ENCODE measurements around the gene ELOVL2. TPM values are rescaled to one million over a fixed set of nuclear protein-coding genes. Genes with fewer than 3 reads are reported as not detected.

The ELOVL2 gene
- total RNA-seq, 6 donors from 2014 or later = 0.10 to 0.54 (median 0.31) TPM; not detected in 3

DNA sequence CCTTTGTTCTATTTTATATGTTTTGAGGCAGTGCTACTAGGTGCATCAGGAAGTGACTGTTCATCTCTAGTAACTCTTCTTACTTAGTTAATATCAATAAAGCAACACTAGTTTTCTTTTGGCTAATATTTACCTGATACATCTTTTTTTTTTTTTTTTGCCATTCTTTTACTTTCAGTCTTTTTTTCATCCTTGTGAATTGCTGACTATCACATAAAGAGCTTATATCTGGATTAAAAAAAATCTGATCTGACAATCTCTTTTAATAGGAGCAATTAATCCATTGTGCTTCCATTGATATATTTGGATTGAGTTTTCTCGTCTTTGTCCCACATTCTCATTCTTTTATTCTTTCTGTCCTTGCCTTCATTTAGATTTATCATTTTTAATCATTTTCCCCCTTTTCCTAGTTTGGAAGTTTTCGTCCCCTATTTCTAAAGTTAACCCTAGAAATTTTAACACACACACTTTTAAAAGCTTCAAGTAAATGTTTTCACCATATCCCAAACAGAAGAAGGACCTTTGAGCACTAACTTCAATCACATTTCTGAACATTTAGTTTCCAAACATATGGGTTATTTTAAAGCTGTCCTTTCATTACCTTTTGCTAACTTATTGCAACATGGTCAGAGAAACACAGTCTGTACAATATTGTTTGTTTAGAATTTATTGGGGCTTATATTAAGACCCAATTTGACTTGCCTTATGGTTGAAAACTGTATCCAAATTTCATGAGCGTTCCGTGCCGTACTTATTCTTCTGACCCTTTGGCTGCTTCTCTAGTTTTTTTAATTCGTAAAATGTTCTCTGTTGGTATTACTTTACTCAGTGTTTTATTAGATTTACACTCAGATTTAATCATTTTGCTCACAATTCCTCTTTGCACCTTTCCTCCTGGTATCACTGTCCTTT is 94.3 kb downstream of the ELOVL2 start:
- TF ChIP-seq, protein P1, sequence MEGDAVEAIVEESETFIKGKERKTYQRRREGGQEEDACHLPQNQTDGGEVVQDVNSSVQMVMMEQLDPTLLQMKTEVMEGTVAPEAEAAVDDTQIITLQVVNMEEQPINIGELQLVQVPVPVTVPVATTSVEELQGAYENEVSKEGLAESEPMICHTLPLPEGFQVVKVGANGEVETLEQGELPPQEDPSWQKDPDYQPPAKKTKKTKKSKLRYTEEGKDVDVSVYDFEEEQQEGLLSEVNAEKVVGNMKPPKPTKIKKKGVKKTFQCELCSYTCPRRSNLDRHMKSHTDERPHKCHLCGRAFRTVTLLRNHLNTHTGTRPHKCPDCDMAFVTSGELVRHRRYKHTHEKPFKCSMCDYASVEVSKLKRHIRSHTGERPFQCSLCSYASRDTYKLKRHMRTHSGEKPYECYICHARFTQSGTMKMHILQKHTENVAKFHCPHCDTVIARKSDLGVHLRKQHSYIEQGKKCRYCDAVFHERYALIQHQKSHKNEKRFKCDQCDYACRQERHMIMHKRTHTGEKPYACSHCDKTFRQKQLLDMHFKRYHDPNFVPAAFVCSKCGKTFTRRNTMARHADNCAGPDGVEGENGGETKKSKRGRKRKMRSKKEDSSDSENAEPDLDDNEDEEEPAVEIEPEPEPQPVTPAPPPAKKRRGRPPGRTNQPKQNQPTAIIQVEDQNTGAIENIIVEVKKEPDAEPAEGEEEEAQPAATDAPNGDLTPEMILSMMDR (IDR thresholded peaks at IDR 0.05) = no peak
- TF ChIP-seq POLR2A (IDR thresholded peaks at IDR 0.05) (no peak), POLR2AphosphoS5 (IDR thresholded peaks at IDR 0.05) (no peak), EP300 (IDR thresholded peaks at IDR 0.05) (no peak)
- no peaks in the 10 kb centered on the region for H3K9me3 ChIP-seq
- ATAC-seq (ENCODE audit: low FRiP score in 2 of 2) (no peak), DNase-seq (no peak)
- H3K4me3 ChIP-seq = no peak overlapping the region
- H3K4me1 ChIP-seq = peaks cover 0 to 5% (median 1%) of the 10 kb centered on the region in 4 donors
- no peak overlapping the region for H3K27ac ChIP-seq
- H3K27me3 ChIP-seq = no peaks in the 10 kb centered on the region
- 90 to 97% methylated on average over 6 of the region's 6 CpGs for WGBS, 2 donors
- no peaks in the 10 kb centered on the region for H3K36me3 ChIP-seq

DNA sequence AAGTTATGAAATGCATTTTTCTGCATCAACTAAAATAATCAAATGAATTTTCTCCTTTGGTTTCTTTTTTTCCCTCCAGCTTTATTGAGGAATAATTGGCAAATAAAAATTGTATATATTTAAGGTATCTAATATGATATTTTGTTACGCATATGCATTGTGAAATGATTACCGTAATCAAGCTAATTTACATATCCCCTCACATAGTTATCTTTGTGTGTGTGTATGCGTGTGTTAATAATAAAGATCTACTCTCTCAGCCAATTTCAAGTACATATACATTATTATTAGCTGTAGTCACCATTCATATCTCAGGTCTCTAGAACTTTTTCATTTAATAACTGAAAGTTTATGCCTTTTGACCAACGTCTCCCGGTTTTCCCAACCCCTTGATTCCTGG is 96.1 kb downstream of the ELOVL2 start:
- H3K36me3 ChIP-seq = no peaks in the 10 kb centered on the region
- 97 to 98% methylated on average over 5 of the region's 5 CpGs for WGBS, 2 donors
- peaks cover 0 to 5% (median 1%) of the 10 kb centered on the region in 4 donors for H3K4me1 ChIP-seq
- no peaks in the 10 kb centered on the region for H3K27me3 ChIP-seq
- no peak for ATAC-seq (ENCODE audit: low FRiP score in 2 of 2)
- no peaks in the 10 kb centered on the region for H3K9me3 ChIP-seq
- no peak for DNase-seq
- no peak for TF ChIP-seq POLR2AphosphoS5 (IDR thresholded peaks at IDR 0.05)
- no peak for TF ChIP-seq EP300 (IDR thresholded peaks at IDR 0.05)
- TF ChIP-seq, protein P1 (IDR thresholded peaks at IDR 0.05) = no peak
- no peak for TF ChIP-seq POLR2A (IDR thresholded peaks at IDR 0.05)
- H3K4me3 ChIP-seq = no peak overlapping the region
- H3K27ac ChIP-seq = no peak overlapping the region

DNA sequence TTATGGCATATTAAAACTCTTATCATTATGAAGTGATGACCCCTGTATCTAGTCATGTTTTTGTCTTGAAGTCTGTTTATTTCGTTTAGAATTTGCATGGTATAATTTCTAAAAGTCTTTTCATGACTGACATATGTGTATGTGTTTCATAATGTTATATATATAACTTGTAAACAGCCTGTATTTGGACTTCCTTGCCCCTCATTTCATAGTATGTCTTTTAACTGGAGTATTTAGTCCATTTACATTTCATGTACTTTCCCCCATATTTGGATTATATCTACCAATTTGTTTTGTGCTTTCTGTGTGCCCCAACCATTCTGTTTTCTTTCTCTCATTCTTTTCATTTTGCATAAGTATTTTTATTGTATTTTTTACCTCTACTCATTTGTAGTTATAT is 98.3 kb downstream of the ELOVL2 start:
- Histone ChIP-seq H3K9me3 (no peaks in the 10 kb centered on the region), H3K4me1 (no peaks in the 10 kb centered on the region), H3K36me3 (no peaks in the 10 kb centered on the region), H3K27me3 (no peaks in the 10 kb centered on the region), H3K4me3 (no peak overlapping the region), H3K27ac (no peak overlapping the region)
- TF ChIP-seq POLR2A (IDR thresholded peaks at IDR 0.05) (no peak), POLR2AphosphoS5 (IDR thresholded peaks at IDR 0.05) (no peak), EP300 (IDR thresholded peaks at IDR 0.05) (no peak)
- TF ChIP-seq, protein P1 (IDR thresholded peaks at IDR 0.05) = no peak
- DNase-seq (no peak), ATAC-seq (ENCODE audit: low FRiP score in 2 of 2) (no peak)
- WGBS, 2 donors = 64 to 82% methylated on average over 1 of the region's 1 CpG

DNA sequence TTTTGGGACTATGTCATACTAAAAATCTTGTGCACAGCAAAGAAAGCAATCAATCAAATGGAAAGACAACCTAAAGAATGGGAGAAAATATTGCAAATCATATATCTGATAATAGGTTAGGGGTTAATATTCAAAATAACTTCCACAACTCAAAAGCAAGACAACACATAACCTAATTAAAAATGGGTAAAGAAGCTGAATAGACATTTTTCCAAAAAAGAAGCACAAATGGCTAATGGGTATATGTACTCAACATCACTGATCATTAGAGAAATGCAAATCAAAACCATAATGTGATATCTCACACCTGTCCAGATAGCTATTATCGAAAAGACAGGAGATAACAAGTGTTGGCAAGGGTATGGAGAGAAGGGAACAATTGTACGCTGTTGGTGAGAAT is 104.3 kb downstream of the ELOVL2 start:
- no peaks in the 10 kb centered on the region for H3K36me3 ChIP-seq
- WGBS, 2 donors = 94 to 95% methylated on average over 2 of the region's 2 CpGs
- no peaks in the 10 kb centered on the region for H3K27me3 ChIP-seq
- H3K4me3 ChIP-seq = no peak overlapping the region
- H3K27ac ChIP-seq = no peak overlapping the region
- no peaks in the 10 kb centered on the region for H3K9me3 ChIP-seq
- DNase-seq = no peak
- no peaks in the 10 kb centered on the region for H3K4me1 ChIP-seq
- no peak for ATAC-seq (ENCODE audit: low FRiP score in 2 of 2)
- TF ChIP-seq EP300 (IDR thresholded peaks at IDR 0.05) = no peak
- TF ChIP-seq POLR2A (IDR thresholded peaks at IDR 0.05) = no peak
- no peak for TF ChIP-seq POLR2AphosphoS5 (IDR thresholded peaks at IDR 0.05)
- TF ChIP-seq, protein P1 (IDR thresholded peaks at IDR 0.05) = no peak
